GM12875 (cell line): ENCODE results near the gene WDR74.
A peak's percentile ranks its signal among the peaks of the same experiment; 100 is the strongest.

Experiments
- H3K4me3 ChIP-seq: one replicate; pipeline ENCODE4 v1.5.1; 2011; ENCODE audit warnings: low read depth, low read length, control low read depth
- TF ChIP-seq, protein P1 (sequence below): IDR thresholded peaks from 2 replicates; pipeline ENCODE4 v1.5.1; 2011; ENCODE audit warnings: low read depth, mild to moderate bottlenecking, control low read depth, inconsistent platforms, low read length, moderate library complexity, borderline replicate concordance; ENCODE audit not compliant: insufficient read depth

The WDR74 gene

DNA sequence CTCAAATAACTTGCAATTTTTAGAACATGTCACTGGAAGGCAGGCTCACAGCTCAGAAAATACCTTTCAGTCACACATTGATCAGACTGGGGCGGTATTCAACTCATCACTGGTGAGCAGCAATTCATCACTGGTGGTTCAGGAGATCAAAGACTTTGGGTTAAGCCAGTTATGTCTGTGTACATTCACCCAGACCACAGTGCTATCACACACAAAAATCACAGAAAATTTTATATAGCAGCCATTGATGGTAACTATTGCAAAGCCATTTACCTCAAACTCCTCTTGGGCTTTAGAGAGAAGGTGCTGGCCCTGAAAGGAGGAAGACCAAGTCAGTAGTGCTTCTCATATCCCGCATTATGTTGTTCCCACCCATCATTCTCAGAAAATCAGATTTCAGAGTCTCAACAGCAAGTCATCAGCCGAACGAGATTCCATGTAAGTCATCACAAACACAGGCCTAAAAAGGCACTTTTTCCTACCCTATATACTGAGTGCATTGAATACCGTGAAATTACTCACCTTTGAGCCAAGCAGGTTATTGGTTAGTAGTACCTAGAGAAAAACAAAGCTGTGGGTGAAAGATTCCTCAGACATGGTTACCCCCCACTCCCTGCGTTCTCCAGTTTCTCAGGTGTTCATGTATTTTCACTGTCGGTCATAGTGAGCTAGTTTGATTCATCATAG, 14.0 kb upstream of the WDR74 start:
- peak overlapping the region; percentile 89 for H3K4me3 ChIP-seq
- TF ChIP-seq, protein P1, sequence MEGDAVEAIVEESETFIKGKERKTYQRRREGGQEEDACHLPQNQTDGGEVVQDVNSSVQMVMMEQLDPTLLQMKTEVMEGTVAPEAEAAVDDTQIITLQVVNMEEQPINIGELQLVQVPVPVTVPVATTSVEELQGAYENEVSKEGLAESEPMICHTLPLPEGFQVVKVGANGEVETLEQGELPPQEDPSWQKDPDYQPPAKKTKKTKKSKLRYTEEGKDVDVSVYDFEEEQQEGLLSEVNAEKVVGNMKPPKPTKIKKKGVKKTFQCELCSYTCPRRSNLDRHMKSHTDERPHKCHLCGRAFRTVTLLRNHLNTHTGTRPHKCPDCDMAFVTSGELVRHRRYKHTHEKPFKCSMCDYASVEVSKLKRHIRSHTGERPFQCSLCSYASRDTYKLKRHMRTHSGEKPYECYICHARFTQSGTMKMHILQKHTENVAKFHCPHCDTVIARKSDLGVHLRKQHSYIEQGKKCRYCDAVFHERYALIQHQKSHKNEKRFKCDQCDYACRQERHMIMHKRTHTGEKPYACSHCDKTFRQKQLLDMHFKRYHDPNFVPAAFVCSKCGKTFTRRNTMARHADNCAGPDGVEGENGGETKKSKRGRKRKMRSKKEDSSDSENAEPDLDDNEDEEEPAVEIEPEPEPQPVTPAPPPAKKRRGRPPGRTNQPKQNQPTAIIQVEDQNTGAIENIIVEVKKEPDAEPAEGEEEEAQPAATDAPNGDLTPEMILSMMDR, result no peak

GRCh38 chr11:62852523-62853188, 13.3 kb upstream of the WDR74 start:
- TF ChIP-seq, protein P1, result no peak
- H3K4me3 ChIP-seq, result peak overlapping the region; percentile 89

DNA sequence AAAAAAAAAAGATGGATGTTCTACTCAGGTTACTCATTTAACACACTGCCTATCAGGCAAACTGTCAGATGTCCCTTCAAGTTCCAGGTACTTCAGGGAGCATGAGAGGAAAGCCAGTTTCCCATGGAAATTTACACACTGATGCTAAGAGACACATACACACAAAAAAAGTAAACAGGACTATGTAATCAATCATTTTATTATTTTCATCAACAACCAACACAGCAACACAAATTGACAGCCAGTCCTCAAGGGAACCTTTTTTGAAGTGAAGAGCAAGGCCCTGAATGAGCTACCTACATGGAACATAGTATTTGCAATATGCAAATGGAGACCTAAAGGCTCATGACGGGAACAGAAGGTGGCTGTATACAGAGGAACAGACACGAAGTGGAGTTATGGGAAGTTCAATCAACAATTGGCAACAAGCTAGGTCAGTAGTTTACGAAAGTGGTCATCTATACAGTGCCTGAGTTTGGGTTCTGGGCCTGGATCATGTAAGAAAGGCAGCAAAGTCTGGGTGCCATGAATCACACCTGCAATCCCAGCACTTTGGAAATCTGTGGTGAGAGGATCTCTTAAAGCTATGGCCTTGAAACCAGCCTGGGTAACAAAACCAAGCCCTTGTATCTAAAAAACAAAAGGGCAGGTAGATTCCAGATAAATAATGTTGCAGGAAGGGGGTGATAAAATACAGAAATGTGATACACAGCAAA, 12.6 kb upstream of the WDR74 start:
- no peak overlapping the region for H3K4me3 ChIP-seq
- TF ChIP-seq, protein P1, result no peak

DNA sequence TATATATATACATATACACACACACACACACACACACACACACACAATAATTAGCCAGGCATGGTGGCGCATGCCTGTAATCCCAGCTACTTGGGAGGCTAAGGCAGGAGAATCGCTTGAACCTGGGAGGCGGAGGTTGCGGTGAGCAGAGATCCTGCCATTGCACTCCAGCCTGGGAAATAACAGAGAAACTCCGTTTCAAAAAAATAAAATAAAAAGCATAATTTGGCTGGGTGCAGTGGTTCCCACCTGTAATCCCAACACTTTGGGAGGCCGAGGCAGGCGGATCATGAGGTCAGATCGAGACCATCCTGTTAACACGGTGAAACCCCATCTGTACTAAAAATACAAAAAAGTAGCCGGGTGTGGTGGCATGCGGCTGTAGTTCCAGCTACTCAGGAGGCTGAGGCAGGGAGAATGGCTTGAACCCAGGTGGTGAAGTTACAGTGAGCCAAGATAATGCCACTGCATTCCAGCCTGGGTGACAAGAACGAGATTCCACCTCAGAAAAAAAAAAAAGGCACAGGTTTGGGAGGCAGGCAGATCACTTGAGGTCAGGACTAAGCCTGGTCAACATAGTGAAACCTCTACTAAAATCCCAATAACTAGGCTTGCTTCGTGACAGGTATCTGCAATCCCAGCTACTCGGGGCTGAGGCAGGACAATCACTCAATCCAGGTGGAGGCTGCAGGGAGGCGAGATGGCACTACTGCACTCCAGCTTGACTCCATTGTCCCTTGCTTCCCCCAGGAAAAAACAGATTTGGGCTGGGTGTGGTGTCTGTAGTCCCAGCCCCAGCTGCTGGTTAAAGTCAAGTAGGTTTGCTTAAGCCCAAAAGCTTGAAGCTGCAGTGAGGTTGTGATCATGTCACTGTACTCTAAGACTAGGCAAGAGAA, 11.8 kb upstream of the WDR74 start:
- TF ChIP-seq, protein P1, result no peak
- H3K4me3 ChIP-seq, result no peak overlapping the region

GRCh38 chr11:62847767-62848314, 8.5 kb upstream of the WDR74 start:
- no peak overlapping the region for H3K4me3 ChIP-seq
- TF ChIP-seq, protein P1, result no peak

DNA sequence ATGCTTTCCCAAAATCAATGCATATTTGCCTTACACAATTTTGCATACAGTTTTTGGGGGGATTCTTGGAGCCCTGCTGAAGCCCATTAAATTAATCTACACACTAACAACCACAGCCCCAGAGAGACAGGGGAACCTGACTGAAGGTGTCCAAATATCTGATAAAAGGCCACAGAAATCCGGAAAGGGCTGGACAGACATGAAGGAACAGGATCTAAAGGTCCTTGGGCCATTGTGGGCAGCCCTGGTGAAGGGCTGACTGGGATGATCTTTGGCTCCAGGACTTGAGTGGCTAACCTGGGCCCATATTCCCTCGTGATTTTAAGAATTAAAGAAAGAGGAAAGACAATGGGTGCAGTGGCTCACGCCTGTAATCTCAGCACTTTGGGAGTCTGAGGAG, 6.8 kb upstream of the WDR74 start:
- H3K4me3 ChIP-seq, result no peak overlapping the region
- TF ChIP-seq, protein P1, result no peak
